ENCODE results near the gene TMA7.
A peak's percentile ranks its signal among the peaks of the same experiment; 100 is the strongest.

The TMA7 gene

DNA sequence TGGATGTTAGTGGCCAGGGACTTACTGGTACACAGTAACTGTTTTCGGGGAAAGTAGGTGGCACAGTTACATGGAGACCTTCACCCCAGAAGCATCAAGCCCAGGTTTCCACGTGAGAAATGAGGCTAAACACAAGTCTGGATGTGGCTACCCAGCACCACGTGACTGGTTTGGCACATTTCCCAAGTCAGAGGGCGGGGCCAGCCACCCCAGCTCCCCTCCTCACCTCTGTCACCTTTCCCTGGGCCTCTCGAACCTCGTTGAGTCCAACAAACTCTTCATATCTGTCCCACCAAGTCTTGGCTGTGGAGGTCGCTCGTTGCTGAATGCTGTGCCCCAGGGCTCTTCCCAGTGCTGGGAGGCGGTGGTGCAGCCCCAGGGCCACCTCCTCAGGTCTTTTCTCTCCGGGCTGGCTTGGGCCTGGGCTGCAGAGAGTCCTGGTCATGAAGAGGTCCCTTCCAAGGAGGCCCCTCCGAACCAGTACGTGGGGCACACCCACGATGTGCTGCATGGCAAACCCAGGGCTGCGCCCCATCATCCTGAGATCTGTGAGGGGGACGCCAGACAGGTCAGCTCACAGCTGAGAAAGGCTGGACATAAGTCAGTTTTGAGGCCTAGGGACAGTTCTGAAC, 5.3 kb upstream of the TMA7 start:
- TF ChIP-seq, protein P1, sequence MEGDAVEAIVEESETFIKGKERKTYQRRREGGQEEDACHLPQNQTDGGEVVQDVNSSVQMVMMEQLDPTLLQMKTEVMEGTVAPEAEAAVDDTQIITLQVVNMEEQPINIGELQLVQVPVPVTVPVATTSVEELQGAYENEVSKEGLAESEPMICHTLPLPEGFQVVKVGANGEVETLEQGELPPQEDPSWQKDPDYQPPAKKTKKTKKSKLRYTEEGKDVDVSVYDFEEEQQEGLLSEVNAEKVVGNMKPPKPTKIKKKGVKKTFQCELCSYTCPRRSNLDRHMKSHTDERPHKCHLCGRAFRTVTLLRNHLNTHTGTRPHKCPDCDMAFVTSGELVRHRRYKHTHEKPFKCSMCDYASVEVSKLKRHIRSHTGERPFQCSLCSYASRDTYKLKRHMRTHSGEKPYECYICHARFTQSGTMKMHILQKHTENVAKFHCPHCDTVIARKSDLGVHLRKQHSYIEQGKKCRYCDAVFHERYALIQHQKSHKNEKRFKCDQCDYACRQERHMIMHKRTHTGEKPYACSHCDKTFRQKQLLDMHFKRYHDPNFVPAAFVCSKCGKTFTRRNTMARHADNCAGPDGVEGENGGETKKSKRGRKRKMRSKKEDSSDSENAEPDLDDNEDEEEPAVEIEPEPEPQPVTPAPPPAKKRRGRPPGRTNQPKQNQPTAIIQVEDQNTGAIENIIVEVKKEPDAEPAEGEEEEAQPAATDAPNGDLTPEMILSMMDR (conservative IDR thresholded peaks at IDR 0.05): no peak
- no peak for TF ChIP-seq ZFX (IDR thresholded peaks at IDR 0.05)
- no peak overlapping the region for H3K27ac ChIP-seq

DNA sequence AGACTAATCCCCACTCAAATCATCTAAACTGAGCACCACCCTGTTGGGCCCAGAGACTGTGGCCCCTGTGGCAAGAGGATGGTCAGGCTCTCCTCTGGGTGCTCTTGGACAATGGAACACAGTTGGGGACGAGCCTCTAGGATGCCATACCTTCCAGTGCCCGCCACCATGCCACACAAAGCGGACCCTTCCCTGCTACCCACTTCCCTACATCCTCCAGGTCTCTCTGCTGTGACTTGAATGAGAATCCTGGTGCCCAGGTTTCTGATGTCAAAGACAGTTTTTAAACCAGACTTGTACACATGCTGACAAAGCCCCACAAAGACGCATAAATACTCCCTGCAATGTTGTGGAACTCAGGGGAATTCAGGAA, 4.8 kb upstream of the TMA7 start:
- no peak overlapping the region for H3K27ac ChIP-seq

DNA sequence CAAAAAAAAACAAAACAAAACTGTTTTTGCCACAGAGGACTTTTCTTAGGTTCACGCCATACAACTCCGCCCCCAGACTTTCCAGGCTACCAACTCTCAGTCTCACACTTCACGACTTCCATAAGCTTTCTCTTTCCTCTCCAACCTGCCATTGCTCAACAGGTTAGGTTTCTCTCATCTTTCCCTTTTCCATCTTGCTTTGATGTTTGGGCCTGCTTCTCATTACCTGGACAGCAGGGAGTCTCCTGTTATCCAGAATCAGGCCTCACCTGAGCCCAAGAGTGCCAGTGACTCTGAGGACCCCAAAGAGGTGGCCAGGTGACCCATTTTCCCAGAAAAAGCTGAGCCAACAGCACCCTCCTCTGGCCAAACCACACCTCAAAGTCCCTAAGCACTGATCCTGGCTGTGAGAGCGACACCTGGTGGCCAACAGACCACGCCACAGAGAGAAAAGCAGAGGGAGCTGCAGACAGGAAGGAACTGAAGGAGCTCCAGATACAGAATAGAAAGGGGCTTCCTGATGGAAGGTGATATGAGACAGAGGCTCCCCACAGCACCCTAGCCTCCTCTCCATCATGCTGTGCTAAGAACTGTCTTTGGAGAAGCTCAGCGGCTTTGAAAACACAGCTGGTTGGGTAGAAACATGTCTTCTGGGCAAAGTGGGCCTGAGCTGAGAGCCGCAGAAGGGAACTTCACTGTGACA, 4.1 kb upstream of the TMA7 start:
- H3K27ac ChIP-seq: no peak overlapping the region
- no peak for TF ChIP-seq ZFX (IDR thresholded peaks at IDR 0.05)
- TF ChIP-seq, protein P1 (conservative IDR thresholded peaks at IDR 0.05): peak; percentile 99

More for the DNA sequence above, 4.8 kb upstream of the TMA7 start:
- TF ChIP-seq, protein P1 (conservative IDR thresholded peaks at IDR 0.05): no peak
- TF ChIP-seq ZFX (IDR thresholded peaks at IDR 0.05): no peak

DNA sequence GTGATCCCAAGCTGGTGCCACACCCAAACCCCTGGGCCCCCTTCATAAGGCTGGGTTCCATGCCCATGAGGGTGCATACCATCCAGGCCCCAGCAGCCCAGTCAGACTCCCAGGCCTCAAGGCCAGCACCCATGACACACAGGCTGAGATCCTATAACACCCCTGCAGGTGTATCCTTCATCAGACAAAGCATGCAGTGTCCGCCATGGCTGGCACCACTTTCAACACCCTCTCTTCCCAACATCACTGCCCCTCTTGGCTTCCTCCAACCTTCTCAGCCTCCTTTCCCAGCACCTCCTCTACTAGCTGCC, 3.6 kb upstream of the TMA7 start:
- TF ChIP-seq, protein P1 (conservative IDR thresholded peaks at IDR 0.05): 0 out of 2 replicates have a peak, but pooled peaks have one; percentile 9
- TF ChIP-seq ZFX (IDR thresholded peaks at IDR 0.05): no peak
- no peak overlapping the region for H3K27ac ChIP-seq

DNA sequence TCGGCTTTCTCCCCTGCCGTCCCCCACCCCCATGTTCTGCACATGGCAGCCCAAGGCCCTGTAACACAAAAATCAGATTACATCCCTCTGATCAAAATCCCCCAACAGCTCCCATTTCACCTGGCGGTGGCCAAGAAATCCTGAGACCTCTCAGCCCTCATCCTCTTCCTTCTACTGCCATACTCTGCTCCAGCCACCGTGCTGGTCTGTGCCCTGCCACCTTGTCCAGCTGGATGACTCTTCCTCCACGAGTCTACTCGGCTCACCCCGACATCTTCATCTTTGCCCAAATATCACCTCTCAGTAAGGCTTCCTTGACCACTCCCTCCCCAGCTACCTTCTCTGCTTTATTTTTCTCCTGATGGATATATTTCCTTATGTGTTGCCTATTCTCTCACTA, 3.2 kb upstream of the TMA7 start:
- TF ChIP-seq, protein P1 (conservative IDR thresholded peaks at IDR 0.05): no peak
- TF ChIP-seq ZFX (IDR thresholded peaks at IDR 0.05): no peak
- no peak overlapping the region for H3K27ac ChIP-seq

DNA sequence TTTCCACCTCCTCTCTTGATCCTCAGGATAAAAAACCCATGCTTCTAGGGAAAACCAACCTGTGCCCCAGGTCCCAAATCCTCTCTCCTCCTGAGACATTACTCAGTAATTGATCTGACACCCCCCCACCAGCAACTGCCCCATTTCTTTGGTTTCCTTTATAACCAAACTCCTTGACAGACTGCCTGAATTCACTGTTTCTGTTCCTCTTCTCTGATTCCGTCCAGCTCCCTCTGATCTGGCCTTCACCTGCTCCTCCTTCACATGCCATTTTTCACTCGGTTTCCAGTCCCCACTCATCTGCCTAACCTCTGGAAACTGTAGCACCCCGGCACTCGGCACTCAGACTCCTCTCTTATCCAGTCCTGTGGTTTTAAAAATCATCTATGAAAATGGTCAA, 2.2 kb upstream of the TMA7 start:
- TF ChIP-seq ZFX (IDR thresholded peaks at IDR 0.05): no peak
- H3K27ac ChIP-seq: no peak overlapping the region

DNA sequence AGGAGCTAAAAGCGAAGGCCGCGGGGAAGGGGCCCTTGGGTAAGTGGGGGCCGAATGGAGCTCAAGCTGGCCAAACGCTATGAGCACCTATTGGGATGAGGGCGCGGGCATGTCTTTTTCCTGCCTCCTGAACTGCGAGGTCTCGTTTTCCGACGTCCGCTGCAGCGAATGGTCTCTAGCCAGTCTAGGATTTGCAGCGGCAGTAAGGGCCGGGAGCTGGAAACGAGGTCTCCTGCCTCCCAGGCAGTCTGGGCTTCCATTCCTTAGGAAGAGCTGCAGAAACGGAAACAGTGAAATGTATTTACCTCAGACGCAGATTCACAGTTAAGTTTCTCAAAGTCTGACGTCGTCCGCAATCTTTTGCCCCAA, 517 bp downstream of the TMA7 start:
- TF ChIP-seq, protein P1 (conservative IDR thresholded peaks at IDR 0.05): no peak
- TF ChIP-seq ZFX (IDR thresholded peaks at IDR 0.05): no peak
- peak overlapping the region; percentile 90 for H3K27ac ChIP-seq

DNA sequence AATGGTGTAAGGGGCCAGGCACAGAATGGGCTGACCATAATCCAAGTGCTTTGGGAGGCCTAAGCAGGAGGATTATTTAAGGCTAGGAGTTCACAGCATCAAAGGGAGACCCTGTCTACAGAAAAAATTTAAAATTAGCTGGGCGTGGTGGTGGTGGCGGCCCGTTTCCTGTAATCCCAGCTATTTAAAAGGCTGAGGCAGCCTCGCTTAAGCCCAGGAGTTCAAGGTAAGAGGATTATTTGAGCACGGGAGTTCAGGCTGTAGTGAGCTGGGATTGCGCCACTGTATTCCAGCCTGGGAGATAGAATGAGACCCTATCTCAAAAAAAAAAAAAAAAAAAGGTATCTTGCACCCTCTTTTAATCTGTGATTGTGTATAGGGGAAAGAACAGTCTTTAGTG, 1.9 kb downstream of the TMA7 start:
- H3K27ac ChIP-seq: no peak overlapping the region

More for the DNA sequence above, 1.9 kb downstream of the TMA7 start:
- no peak for TF ChIP-seq ZFX (IDR thresholded peaks at IDR 0.05)
- TF ChIP-seq, protein P1 (conservative IDR thresholded peaks at IDR 0.05): no peak

Data from C4-2B (cell line).